ENCODE results near the gene CELSR1. TPM values are rescaled to one million over a fixed set of nuclear protein-coding genes. Genes with fewer than 3 reads are reported as not detected.

The CELSR1 gene
- total and polyA plus RNA-seq, 3 experiments from 2014 or later: 0.15 to 0.33 (median 0.30) TPM

DNA sequence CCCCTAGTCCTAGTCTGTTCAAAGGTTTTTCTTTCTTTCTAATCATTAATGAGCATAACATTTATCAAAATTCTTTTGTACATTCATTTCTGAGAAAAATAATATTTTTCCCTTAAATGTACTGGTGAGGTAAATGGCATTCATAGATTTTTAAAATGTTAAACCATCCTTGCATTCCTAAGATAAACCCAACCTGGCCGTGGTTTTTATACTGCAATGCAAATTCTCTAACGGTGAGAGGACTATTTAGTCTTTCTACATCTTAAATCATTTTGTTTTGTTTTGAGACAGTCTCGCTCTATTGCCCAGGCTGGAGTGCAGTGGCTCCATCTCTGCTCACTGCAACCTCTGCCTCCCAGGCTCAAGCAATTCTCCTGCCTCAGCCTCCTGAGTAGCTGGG, 161.3 kb downstream of the CELSR1 start:
- H3K27me3 Mint-ChIP-seq: peaks cover 0 to 1% of the 10 kb centered on the region in 2 donors
- peak overlapping the region in 1 of 8 donors; percentile 75 for H3K27ac Mint-ChIP-seq
- no peaks in the 10 kb centered on the region for H3K9me3 ChIP-seq (ENCODE audit: low read length)
- H3K4me1 ChIP-seq (ENCODE audit: insufficient read depth, low read length): peaks cover 30% of the 10 kb centered on the region
- peaks cover 5 to 21% (median 16%) of the 10 kb centered on the region in 5 donors for H3K9me3 Mint-ChIP-seq
- peaks cover 33 to 37% (median 34%) of the 10 kb centered on the region in 3 donors for H3K4me1 Mint-ChIP-seq
- no peak for DNase-seq
- H3K27me3 ChIP-seq (ENCODE audit: insufficient read depth, low read length, poor library complexity, severe bottlenecking): no peaks in the 10 kb centered on the region
- peak overlapping the region in 1 of 7 donors; percentile 2 for H3K4me3 Mint-ChIP-seq
- no peaks in the 10 kb centered on the region for H3K36me3 ChIP-seq (ENCODE audit: insufficient read depth, low read length)
- ChIA-PET POLR2A (no interaction called here), CTCF (interaction anchor here (2.1 kb wide), 1 partner anchor 8 kb away, joined by 9 read pairs; no protein-coding TSS in a partner anchor)
- no peak overlapping the region for H3K4me3 ChIP-seq (ENCODE audit: low read length)
- no peak overlapping the region for H3K27ac ChIP-seq (ENCODE audit: low read depth, low read length)
- peaks cover 0 to 4% (median 0%) of the 10 kb centered on the region in 3 donors for H3K36me3 Mint-ChIP-seq

DNA sequence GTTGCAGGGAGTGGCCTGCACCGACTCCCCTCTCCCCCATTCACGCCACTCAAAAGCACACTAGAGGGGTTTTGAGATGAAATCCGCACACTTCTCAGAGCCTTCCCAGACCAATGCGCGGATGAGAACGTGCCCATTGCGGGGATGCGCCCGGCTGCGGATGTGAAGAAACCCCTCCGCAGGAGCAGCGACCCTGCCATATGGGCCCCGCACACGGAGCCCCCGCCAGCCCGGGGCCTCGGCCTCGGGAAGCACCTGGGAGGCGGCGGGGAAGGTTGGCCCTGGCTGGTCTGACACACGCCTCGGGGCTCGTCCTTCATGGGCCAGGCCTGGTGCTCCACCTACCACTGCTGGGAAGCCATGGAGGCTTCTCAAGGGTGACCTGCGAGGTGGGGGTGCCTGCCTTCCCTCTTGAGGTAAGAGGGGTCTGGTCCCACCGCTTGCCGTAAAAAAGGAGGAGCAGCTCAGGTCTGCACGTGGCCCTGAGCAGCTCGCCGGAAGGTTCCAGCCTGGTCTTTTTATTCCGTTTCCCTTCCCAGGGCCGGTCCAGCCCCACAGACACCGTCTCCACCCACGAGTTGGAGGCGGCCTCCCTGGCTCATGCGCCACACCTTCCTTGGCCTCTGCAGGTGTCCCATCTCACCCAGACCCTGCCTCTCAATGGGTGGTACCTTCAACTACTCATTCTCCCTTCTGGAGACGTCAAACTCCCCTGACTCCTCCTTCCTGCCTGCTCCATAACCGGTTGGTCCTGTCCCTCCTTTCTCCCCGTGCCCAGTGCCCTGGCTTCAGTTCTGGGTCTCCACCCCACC, 162.6 kb downstream of the CELSR1 start:
- Mint-ChIP-seq H3K4me3 (peak overlapping the region; percentile 44 to 77 (median 68)), H3K27ac (peak overlapping the region in 7 of 8 donors; percentile 68 to 95 (median 90)), H3K4me1 (peaks cover 45 to 50% (median 47%) of the 10 kb centered on the region in 3 donors), H3K36me3 (peaks cover 0 to 4% (median 0%) of the 10 kb centered on the region in 3 donors), H3K27me3 (peaks cover 0 to 6% of the 10 kb centered on the region in 2 donors), H3K9me3 (peaks cover 5 to 21% (median 16%) of the 10 kb centered on the region in 5 donors)
- Histone ChIP-seq H3K36me3 (ENCODE audit: insufficient read depth, low read length) (no peaks in the 10 kb centered on the region), H3K4me1 (ENCODE audit: insufficient read depth, low read length) (peaks cover 42% of the 10 kb centered on the region), H3K27ac (ENCODE audit: low read depth, low read length) (no peak overlapping the region), H3K4me3 (ENCODE audit: low read length) (no peak overlapping the region), H3K27me3 (ENCODE audit: insufficient read depth, low read length, poor library complexity, severe bottlenecking) (no peaks in the 10 kb centered on the region), H3K9me3 (ENCODE audit: low read length) (no peaks in the 10 kb centered on the region)
- ChIA-PET POLR2A (no interaction called here), CTCF (no interaction called here)
- DNase-seq: no peak

DNA sequence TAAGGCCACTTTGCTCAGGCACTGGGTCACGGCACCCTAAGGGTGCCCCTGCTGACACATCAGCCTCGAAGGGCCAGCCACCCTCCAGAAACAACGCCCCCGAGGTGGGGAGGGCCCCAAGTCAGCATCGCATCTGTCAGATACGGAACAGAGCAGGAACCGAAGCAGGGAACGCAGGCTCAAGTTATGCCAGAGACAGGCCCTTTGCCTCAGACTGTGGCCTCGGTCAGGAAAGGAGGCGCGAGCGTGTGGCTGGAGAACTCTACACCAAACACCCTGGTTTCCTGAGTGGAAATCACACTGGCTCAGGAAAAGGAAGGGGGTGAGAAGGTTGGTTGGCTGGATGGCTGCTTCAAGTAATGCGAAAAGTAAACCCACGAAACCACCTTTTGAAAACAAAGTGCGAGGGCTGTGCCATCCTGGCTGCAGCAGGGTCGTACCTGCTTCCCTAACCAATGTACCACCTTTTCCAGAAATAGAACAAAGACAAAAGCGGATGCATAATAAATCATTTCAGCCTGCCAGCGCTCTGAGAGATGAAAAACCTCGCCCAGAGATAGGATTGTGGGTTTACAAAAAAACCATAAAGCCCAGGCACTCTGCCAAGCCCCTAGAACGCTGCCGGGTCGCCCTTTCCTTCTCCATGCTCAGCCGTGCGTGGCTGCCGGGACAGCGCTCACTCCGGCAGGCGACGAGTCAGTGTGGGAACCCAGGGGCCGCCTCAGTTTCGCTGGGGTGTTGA, 163.3 kb downstream of the CELSR1 start:
- Histone ChIP-seq H3K4me3 (ENCODE audit: low read length) (peak overlapping the region; percentile 15), H3K4me1 (ENCODE audit: insufficient read depth, low read length) (peaks cover 46% of the 10 kb centered on the region), H3K9me3 (ENCODE audit: low read length) (no peaks in the 10 kb centered on the region), H3K27ac (ENCODE audit: low read depth, low read length) (no peak overlapping the region), H3K36me3 (ENCODE audit: insufficient read depth, low read length) (no peaks in the 10 kb centered on the region), H3K27me3 (ENCODE audit: insufficient read depth, low read length, poor library complexity, severe bottlenecking) (no peaks in the 10 kb centered on the region)
- H3K4me1 Mint-ChIP-seq: peaks cover 48 to 52% (median 49%) of the 10 kb centered on the region in 3 donors
- peaks cover 5 to 21% (median 16%) of the 10 kb centered on the region in 5 donors for H3K9me3 Mint-ChIP-seq
- H3K36me3 Mint-ChIP-seq: peaks cover 0 to 4% (median 0%) of the 10 kb centered on the region in 3 donors
- POLR2A ChIA-PET: no interaction called here
- H3K4me3 Mint-ChIP-seq: peak overlapping the region; percentile 46 to 77 (median 68)
- CTCF ChIA-PET: no interaction called here
- peak overlapping the region; percentile 65 to 90 (median 87) for H3K27ac Mint-ChIP-seq
- H3K27me3 Mint-ChIP-seq: peaks cover 0 to 7% of the 10 kb centered on the region in 2 donors
- DNase-seq: peak; percentile 31 to 67 (median 54)

DNA sequence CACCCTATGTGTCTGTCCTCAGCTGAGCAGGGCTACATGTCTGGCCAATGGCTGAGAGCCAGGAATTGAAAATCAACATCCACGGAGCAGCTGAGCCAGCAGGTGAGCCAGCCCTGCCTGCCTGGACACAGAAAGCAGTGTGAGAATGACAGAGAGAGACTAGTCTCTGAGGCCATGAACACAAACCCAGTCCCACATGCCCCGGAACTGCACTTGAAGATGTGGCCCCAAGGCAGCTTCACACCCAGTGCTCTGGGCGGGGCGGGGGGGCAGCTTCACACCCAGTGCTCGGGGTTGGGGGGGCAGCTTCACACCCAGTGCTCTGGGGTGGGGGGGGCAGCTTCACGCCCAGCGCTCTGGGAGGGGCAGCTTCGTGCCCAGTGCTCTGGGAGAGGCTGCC, 164.3 kb downstream of the CELSR1 start:
- CTCF ChIA-PET: interaction anchor here (0.7 kb wide), 2 partner anchors 184 to 814 kb away, joined by 3 to 4 read pairs; no protein-coding TSS in a partner anchor
- peaks cover 0 to 7% of the 10 kb centered on the region in 2 donors for H3K27me3 Mint-ChIP-seq

DNA sequence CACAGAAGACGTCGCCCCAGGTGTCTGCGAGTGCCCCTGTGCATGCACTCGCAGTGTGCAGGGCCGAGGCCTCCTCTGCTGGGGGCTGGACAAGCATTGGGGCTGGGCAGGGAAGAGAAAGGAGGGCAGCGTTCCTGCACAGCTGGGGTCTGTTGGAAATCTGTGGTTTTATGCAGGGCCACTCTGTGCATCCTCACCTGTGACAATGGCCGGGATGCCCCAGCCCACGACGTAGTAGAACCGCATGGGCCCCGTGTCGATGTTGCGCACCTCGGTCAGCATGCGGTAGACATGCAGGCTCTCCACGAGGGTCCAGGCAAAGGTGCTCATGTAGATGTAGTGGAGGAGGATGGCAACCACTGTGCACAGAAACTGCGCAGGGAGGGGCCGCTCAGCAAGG, 164.7 kb downstream of the CELSR1 start:
- no peak overlapping the region for H3K27ac ChIP-seq (ENCODE audit: low read depth, low read length)
- H3K4me1 ChIP-seq (ENCODE audit: insufficient read depth, low read length): peaks cover 46% of the 10 kb centered on the region
- Mint-ChIP-seq H3K27ac (peak overlapping the region; percentile 23 to 90 (median 70)), H3K27me3 (peaks cover 0 to 7% of the 10 kb centered on the region in 2 donors), H3K4me1 (peaks cover 50 to 60% (median 52%) of the 10 kb centered on the region in 3 donors), H3K36me3 (peaks cover 0 to 4% (median 0%) of the 10 kb centered on the region in 3 donors), H3K9me3 (peaks cover 5 to 21% (median 16%) of the 10 kb centered on the region in 5 donors), H3K4me3 (peak overlapping the region in 6 of 7 donors; percentile 52 to 87 (median 62))
- DNase-seq: no peak
- no peak overlapping the region for H3K4me3 ChIP-seq (ENCODE audit: low read length)
- ChIA-PET POLR2A (no interaction called here), CTCF (interaction anchor here (0.7 kb wide), 1 partner anchor 814 kb away, joined by 4 read pairs; no protein-coding TSS in a partner anchor)
- H3K36me3 ChIP-seq (ENCODE audit: insufficient read depth, low read length): no peaks in the 10 kb centered on the region
- H3K9me3 ChIP-seq (ENCODE audit: low read length): no peaks in the 10 kb centered on the region
- no peaks in the 10 kb centered on the region for H3K27me3 ChIP-seq (ENCODE audit: insufficient read depth, low read length, poor library complexity, severe bottlenecking)

More for the DNA sequence above, 164.3 kb downstream of the CELSR1 start:
- Histone ChIP-seq H3K27me3 (ENCODE audit: insufficient read depth, low read length, poor library complexity, severe bottlenecking) (no peaks in the 10 kb centered on the region), H3K4me3 (ENCODE audit: low read length) (no peak overlapping the region), H3K27ac (ENCODE audit: low read depth, low read length) (no peak overlapping the region), H3K4me1 (ENCODE audit: insufficient read depth, low read length) (peaks cover 46% of the 10 kb centered on the region), H3K36me3 (ENCODE audit: insufficient read depth, low read length) (no peaks in the 10 kb centered on the region), H3K9me3 (ENCODE audit: low read length) (no peaks in the 10 kb centered on the region)
- Mint-ChIP-seq H3K4me1 (peaks cover 48 to 56% (median 49%) of the 10 kb centered on the region in 3 donors), H3K36me3 (peaks cover 0 to 4% (median 0%) of the 10 kb centered on the region in 3 donors), H3K27ac (peak overlapping the region; percentile 23 to 90 (median 62)), H3K9me3 (peaks cover 5 to 21% (median 16%) of the 10 kb centered on the region in 5 donors), H3K4me3 (peak overlapping the region in 6 of 7 donors; percentile 52 to 87 (median 62))
- POLR2A ChIA-PET: no interaction called here
- DNase-seq: peak in 2 of 5 donors; percentile 29 to 46

DNA sequence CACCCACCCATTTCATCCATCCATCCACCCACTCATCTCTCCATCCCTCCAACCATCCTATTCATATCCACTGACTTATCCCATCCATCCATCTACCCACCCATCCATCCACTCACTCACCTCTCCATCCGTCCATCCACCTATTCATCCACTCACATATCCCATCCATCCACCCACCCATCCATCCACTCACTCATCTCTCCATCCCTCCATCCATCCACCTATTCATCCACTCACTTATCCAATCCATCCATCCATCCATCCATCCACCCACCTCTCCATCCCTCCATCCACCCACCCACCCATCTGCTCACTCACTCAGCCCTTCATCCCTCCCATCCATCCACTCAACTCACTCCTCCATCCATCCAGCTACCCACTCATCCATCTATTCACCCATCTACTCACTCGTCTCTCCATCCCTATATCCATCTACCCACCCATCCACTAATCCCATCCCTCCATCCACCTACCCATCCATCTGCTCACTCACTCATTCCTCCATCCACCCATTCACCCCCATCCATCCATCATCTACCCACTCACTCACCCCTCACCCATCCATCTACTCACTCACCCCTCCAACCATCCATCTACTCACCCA, 165.7 kb downstream of the CELSR1 start:
- Histone ChIP-seq H3K27ac (ENCODE audit: low read depth, low read length) (no peak overlapping the region), H3K4me1 (ENCODE audit: insufficient read depth, low read length) (peaks cover 46% of the 10 kb centered on the region), H3K4me3 (ENCODE audit: low read length) (no peak overlapping the region), H3K36me3 (ENCODE audit: insufficient read depth, low read length) (no peaks in the 10 kb centered on the region), H3K27me3 (ENCODE audit: insufficient read depth, low read length, poor library complexity, severe bottlenecking) (no peaks in the 10 kb centered on the region), H3K9me3 (ENCODE audit: low read length) (no peaks in the 10 kb centered on the region)
- H3K4me1 Mint-ChIP-seq: peaks cover 52 to 62% (median 54%) of the 10 kb centered on the region in 3 donors
- CTCF ChIA-PET: no interaction called here
- peaks cover 0 to 4% (median 0%) of the 10 kb centered on the region in 3 donors for H3K36me3 Mint-ChIP-seq
- peaks cover 5 to 19% (median 16%) of the 10 kb centered on the region in 5 donors for H3K9me3 Mint-ChIP-seq
- peaks cover 0 to 7% of the 10 kb centered on the region in 2 donors for H3K27me3 Mint-ChIP-seq
- H3K4me3 Mint-ChIP-seq: peak overlapping the region in 6 of 7 donors; percentile 40 to 92 (median 80)
- peak overlapping the region in 6 of 8 donors; percentile 74 to 99 (median 96) for H3K27ac Mint-ChIP-seq
- POLR2A ChIA-PET: interaction anchor here (0.6 kb wide), 1 partner anchor 85 kb away, joined by 3 read pairs; no protein-coding TSS in a partner anchor
- DNase-seq: no peak

DNA sequence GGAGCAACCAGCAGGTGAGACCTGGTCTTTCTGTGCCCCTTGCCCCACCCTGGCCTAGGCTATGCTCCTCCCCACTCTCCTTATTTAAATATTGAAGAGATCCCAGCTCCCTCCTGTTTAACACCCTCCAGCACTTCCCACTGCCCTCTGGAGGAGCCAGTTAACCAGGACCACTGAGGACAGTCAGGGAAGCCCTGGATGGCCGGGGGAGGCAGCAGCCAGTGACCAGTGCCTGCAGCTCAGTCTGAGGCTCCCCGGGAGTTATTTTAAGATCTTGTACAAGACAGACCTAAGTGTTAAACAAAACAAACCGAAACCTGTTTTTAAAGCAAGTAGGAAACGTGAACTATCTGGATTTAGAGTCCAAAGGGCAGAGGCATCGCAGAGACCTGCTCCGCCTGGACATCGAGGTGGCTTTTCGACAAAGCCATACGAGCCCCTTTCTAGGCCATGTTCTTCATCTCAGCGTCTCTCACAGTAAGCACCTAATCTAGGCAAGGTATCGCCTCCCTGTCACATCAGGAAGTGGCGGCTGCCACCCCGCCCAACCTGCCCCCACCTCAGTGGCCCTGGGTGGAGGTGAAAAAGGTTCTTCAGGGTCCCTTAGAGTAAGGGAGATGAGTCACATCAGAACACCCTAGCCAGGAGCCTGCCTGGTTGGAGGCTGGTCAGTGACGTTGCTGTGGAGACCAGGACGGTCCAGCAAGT, 166.7 kb downstream of the CELSR1 start:
- ChIA-PET POLR2A (no interaction called here), CTCF (interaction anchor here (1.6 kb wide), 1 partner anchor 74 kb away, joined by 3 read pairs; no protein-coding TSS in a partner anchor)
- Histone ChIP-seq H3K36me3 (ENCODE audit: insufficient read depth, low read length) (no peaks in the 10 kb centered on the region), H3K4me1 (ENCODE audit: insufficient read depth, low read length) (peaks cover 46% of the 10 kb centered on the region), H3K9me3 (ENCODE audit: low read length) (no peaks in the 10 kb centered on the region), H3K27ac (ENCODE audit: low read depth, low read length) (peak overlapping the region; percentile 38), H3K27me3 (ENCODE audit: insufficient read depth, low read length, poor library complexity, severe bottlenecking) (no peaks in the 10 kb centered on the region), H3K4me3 (ENCODE audit: low read length) (no peak overlapping the region)
- Mint-ChIP-seq H3K36me3 (peaks cover 0 to under 1% (median 0%) of the 10 kb centered on the region in 3 donors), H3K4me1 (peaks cover 49 to 60% (median 52%) of the 10 kb centered on the region in 3 donors), H3K9me3 (peaks cover 1 to 13% (median 11%) of the 10 kb centered on the region in 5 donors), H3K27me3 (peaks cover 0 to 7% of the 10 kb centered on the region in 2 donors), H3K4me3 (peak overlapping the region; percentile 34 to 92 (median 79)), H3K27ac (peak overlapping the region; percentile 88 to 99 (median 96))
- DNase-seq: peak; percentile 37 to 86 (median 68)
